Measurements from ENCODE around the gene HIVEP3.

The HIVEP3 gene

DNA sequence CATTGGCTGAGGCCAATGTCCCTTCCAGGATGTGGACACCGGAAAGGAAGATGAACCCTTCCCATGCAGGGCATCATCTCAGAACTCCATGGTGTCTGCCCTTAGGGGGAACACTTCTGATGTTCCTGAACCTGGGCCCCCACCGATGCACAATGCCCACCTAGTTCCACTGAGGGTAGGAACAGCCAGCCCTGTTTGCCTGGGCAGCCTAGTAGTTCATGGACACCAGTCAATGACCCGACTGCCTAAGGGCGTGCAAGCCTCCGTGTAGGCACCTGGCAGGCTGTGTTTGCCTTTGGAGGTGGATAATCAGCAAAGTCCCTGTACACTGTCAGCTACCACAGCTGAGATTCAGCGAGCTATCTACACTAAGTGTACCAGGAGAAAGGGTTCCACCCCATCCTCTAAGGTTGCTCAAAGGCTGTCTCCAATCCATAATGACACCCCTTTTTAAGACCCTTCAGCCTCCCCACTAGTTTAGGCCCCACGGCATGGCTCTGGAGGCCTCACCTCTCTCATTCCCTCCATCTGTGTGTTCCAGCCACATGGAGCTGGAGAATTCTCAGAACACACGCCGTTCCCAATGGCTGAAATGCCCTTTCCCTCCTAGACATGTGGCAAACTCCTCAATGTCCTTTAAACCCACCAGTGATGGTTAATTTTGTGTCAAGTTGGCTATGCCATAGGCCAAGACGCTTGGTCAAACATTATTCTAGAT lies 309.4 kb downstream of the HIVEP3 start:
- no peak overlapping the region for H3K4me2 ChIP-seq (ENCODE audit: low read depth, low read length, poor library complexity, severe bottlenecking)
- no peaks in the 10 kb centered on the region for H3K9me3 ChIP-seq (ENCODE audit: insufficient read depth, low read depth, low read length)
- TF ChIP-seq, protein P1, sequence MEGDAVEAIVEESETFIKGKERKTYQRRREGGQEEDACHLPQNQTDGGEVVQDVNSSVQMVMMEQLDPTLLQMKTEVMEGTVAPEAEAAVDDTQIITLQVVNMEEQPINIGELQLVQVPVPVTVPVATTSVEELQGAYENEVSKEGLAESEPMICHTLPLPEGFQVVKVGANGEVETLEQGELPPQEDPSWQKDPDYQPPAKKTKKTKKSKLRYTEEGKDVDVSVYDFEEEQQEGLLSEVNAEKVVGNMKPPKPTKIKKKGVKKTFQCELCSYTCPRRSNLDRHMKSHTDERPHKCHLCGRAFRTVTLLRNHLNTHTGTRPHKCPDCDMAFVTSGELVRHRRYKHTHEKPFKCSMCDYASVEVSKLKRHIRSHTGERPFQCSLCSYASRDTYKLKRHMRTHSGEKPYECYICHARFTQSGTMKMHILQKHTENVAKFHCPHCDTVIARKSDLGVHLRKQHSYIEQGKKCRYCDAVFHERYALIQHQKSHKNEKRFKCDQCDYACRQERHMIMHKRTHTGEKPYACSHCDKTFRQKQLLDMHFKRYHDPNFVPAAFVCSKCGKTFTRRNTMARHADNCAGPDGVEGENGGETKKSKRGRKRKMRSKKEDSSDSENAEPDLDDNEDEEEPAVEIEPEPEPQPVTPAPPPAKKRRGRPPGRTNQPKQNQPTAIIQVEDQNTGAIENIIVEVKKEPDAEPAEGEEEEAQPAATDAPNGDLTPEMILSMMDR (conservative IDR thresholded peaks at IDR 0.05; ENCODE audit: low read length): no peak
- TF ChIP-seq EZH2phosphoT487 (IDR thresholded peaks at IDR 0.05; ENCODE audit: borderline replicate concordance): no peak
- no peak overlapping the region for H3K9ac ChIP-seq (ENCODE audit: low read depth, low read length, poor library complexity, severe bottlenecking)
- no peaks in the 10 kb centered on the region for H3K36me3 ChIP-seq (ENCODE audit: insufficient read depth, low read length)
- no peaks in the 10 kb centered on the region for H3K9me2 ChIP-seq (replicated peaks; ENCODE audit: low read depth, low read length)
- no peak overlapping the region for H3K4me3 ChIP-seq (ENCODE audit: low read length, poor library complexity, severe bottlenecking)
- no peaks in the 10 kb centered on the region for H3K27me3 ChIP-seq (ENCODE audit: insufficient read depth, low read length, poor library complexity, severe bottlenecking)
- no peaks in the 10 kb centered on the region for H3F3A ChIP-seq (ENCODE audit: low read depth)
- H3K4me1 ChIP-seq (ENCODE audit: insufficient read depth, low read length, poor library complexity, severe bottlenecking): peaks cover 5% of the 10 kb centered on the region
- no peaks in the 10 kb centered on the region for H4K20me1 ChIP-seq (ENCODE audit: insufficient read depth, low read length, poor library complexity, severe bottlenecking)
- H2AFZ ChIP-seq (ENCODE audit: low read length): no peak overlapping the region
- no peaks in the 10 kb centered on the region for H3K79me2 ChIP-seq (ENCODE audit: insufficient read depth, low read length)

DNA sequence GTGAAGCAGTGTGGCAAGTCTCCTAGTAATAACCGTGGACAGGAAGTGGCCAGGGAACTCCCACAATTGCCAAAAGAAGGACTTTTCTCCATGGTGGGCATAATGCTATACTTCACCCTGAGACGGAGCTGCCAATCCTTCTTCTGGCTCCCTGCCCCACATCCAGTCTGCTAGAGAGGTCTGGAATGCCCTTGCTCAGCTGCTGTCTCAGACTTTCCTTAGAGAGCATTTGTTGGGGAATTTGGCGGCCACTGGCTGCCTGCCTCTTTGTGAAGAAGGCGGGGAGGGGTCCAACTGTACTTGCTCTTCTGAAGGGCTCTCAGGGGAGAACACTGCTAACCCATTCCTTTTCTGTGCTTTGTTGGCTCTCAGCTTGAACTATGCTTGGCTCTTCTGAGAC lies 310.5 kb downstream of the HIVEP3 start:
- H3K9ac ChIP-seq (ENCODE audit: low read depth, low read length, poor library complexity, severe bottlenecking): no peak overlapping the region
- no peak overlapping the region for H2AFZ ChIP-seq (ENCODE audit: low read length)
- no peaks in the 10 kb centered on the region for H3K36me3 ChIP-seq (ENCODE audit: insufficient read depth, low read length)
- peaks cover 5% of the 10 kb centered on the region for H3K4me1 ChIP-seq (ENCODE audit: insufficient read depth, low read length, poor library complexity, severe bottlenecking)
- no peaks in the 10 kb centered on the region for H3F3A ChIP-seq (ENCODE audit: low read depth)
- no peaks in the 10 kb centered on the region for H3K9me2 ChIP-seq (replicated peaks; ENCODE audit: low read depth, low read length)
- H3K4me2 ChIP-seq (ENCODE audit: low read depth, low read length, poor library complexity, severe bottlenecking): no peak overlapping the region
- no peaks in the 10 kb centered on the region for H3K79me2 ChIP-seq (ENCODE audit: insufficient read depth, low read length)
- H4K20me1 ChIP-seq (ENCODE audit: insufficient read depth, low read length, poor library complexity, severe bottlenecking): no peaks in the 10 kb centered on the region
- H3K9me3 ChIP-seq (ENCODE audit: insufficient read depth, low read depth, low read length): no peaks in the 10 kb centered on the region
- no peaks in the 10 kb centered on the region for H3K27me3 ChIP-seq (ENCODE audit: insufficient read depth, low read length, poor library complexity, severe bottlenecking)
- TF ChIP-seq, protein P1 (conservative IDR thresholded peaks at IDR 0.05; ENCODE audit: low read length): no peak
- TF ChIP-seq EZH2phosphoT487 (IDR thresholded peaks at IDR 0.05; ENCODE audit: borderline replicate concordance): no peak
- H3K4me3 ChIP-seq (ENCODE audit: low read length, poor library complexity, severe bottlenecking): no peak overlapping the region

DNA sequence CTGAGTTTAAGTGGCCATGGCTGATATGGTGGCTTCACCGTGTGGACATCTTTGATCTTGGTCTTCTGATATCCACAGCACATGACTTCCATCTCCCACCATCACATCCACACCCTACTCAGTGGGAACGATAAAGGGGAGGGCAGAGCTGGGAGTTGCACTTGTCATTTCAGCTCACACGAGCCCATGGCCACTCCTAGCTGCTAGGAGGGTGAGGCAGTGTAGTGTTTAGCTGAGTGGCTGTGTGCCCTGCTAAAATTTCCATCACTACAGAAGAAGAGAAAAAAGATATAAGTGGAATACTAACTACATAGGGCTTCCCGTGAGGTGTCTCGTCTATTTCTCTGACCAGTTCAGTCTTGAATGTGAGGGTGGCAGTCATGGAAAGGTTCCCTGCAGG lies 310.9 kb downstream of the HIVEP3 start:
- Histone ChIP-seq H4K20me1 (ENCODE audit: insufficient read depth, low read length, poor library complexity, severe bottlenecking) (no peaks in the 10 kb centered on the region), H3F3A (ENCODE audit: low read depth) (no peaks in the 10 kb centered on the region), H2AFZ (ENCODE audit: low read length) (no peak overlapping the region), H3K4me3 (ENCODE audit: low read length, poor library complexity, severe bottlenecking) (no peak overlapping the region), H3K9ac (ENCODE audit: low read depth, low read length, poor library complexity, severe bottlenecking) (no peak overlapping the region), H3K4me1 (ENCODE audit: insufficient read depth, low read length, poor library complexity, severe bottlenecking) (peaks cover 5% of the 10 kb centered on the region), H3K27me3 (ENCODE audit: insufficient read depth, low read length, poor library complexity, severe bottlenecking) (no peaks in the 10 kb centered on the region), H3K36me3 (ENCODE audit: insufficient read depth, low read length) (no peaks in the 10 kb centered on the region), H3K9me2 (replicated peaks; ENCODE audit: low read depth, low read length) (no peaks in the 10 kb centered on the region), H3K79me2 (ENCODE audit: insufficient read depth, low read length) (no peaks in the 10 kb centered on the region), H3K9me3 (ENCODE audit: insufficient read depth, low read depth, low read length) (no peaks in the 10 kb centered on the region), H3K4me2 (ENCODE audit: low read depth, low read length, poor library complexity, severe bottlenecking) (no peak overlapping the region)
- no peak for TF ChIP-seq EZH2phosphoT487 (IDR thresholded peaks at IDR 0.05; ENCODE audit: borderline replicate concordance)
- TF ChIP-seq, protein P1 (conservative IDR thresholded peaks at IDR 0.05; ENCODE audit: low read length): no peak

Data from Loucy (cell line).